GM19351 (cell line): ENCODE measurements around the gene TFF1.

Experiments used
- ATAC-seq: cut with Tn5 transposase; IDR thresholded peaks from one replicate; pipeline ENCODE4 v1.9.1; 2021; ENCODE audit warnings: mild to moderate bottlenecking, moderate library complexity; ENCODE audit not compliant: unreplicated experiment

Gene TFF1

GRCh38 chr21:42365770-42366169, 565 bp downstream of the TFF1 start:
- no peak for ATAC-seq

- no peak for ATAC-seq
Observed at GRCh38 chr21:42364304-42364865, 1.9 kb downstream of the TFF1 start.

GRCh38 chr21:42363312-42363711, 3.0 kb downstream of the TFF1 start:
- no peak for ATAC-seq

- no peak for ATAC-seq
Observed at GRCh38 chr21:42362700-42363099, 3.6 kb downstream of the TFF1 start.

- ATAC-seq = no peak
Observed at GRCh38 chr21:42362198-42362597, 4.1 kb downstream of the TFF1 start.

- no peak for ATAC-seq
Observed at GRCh38 chr21:42361286-42361685, 5.0 kb downstream of the TFF1 start.

GRCh38 chr21:42360317-42360716, 6.0 kb downstream of the TFF1 start:
- no peak for ATAC-seq

GRCh38 chr21:42358937-42359336, 7.4 kb downstream of the TFF1 start:
- ATAC-seq = no peak

- no peak for ATAC-seq
Observed at GRCh38 chr21:42358261-42358660, 8.1 kb downstream of the TFF1 start.

GRCh38 chr21:42357307-42357706, 9.0 kb downstream of the TFF1 start:
- no peak for ATAC-seq

GRCh38 chr21:42356650-42357049, 9.7 kb downstream of the TFF1 start:
- ATAC-seq = no peak

GRCh38 chr21:42356046-42356445, 10.3 kb downstream of the TFF1 start:
- no peak for ATAC-seq

- ATAC-seq = no peak
Observed at GRCh38 chr21:42353623-42354022, 12.7 kb downstream of the TFF1 start.

GRCh38 chr21:42352441-42353095, 13.8 kb downstream of the TFF1 start:
- no peak for ATAC-seq

GRCh38 chr21:42351626-42352440, 14.5 kb downstream of the TFF1 start:
- ATAC-seq = no peak

- ATAC-seq = no peak
Observed at GRCh38 chr21:42350927-42351426, 15.4 kb downstream of the TFF1 start, which contains the start of gene TFF2. Gene TFF2, minus strand, starts transcription at chr21:42350994. Its CDS starts 37 bp downstream, at chr21:42350957.

- no peak for ATAC-seq
Observed at GRCh38 chr21:42350318-42350910, 15.9 kb downstream of the TFF1 start.

- no peak for ATAC-seq
Observed at GRCh38 chr21:42349420-42350317, 16.7 kb downstream of the TFF1 start.

GRCh38 chr21:42348762-42349161, 17.6 kb downstream of the TFF1 start:
- no peak for ATAC-seq

GRCh38 chr21:42347601-42348327, 18.6 kb downstream of the TFF1 start:
- ATAC-seq = no peak
